ENCODE measurements around the gene STX8. TPM values are rescaled to one million over a fixed set of nuclear protein-coding genes. Genes with fewer than 3 reads are reported as not detected.

Gene STX8
- total and polyA plus RNA-seq, 12 donors: 53.3 to 80.1 (median 63.9) TPM

DNA sequence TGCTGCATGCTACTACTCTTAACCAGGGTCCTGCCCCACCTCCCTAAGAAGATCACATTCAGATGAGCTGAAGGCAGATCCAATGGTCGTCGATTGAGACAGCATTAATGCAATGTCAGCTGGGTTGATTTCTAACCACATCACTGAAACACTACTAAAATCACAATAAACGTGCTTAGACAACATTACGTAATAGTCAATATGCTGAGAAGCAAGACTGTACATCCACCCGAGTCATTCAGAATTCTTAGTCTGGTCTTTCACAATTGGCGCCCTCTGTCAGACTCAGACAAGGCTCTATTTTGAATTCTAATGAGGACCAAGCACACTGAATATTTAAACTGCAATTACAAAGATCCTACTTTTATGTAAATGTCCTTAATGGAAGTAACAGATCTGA lies 205.2 kb downstream of the STX8 start:
- ATAC-seq: no peak
- Histone ChIP-seq H3K9me3 (no peaks in the 10 kb centered on the region), H3K36me3 (no peaks in the 10 kb centered on the region), H3K27ac (peak overlapping the region in 9 of 10 donors; percentile 2 to 80 (median 69)), H3K4me1 (peaks cover 6 to 56% (median 35%) of the 10 kb centered on the region in 9 donors), H3K27me3 (no peaks in the 10 kb centered on the region), H3K4me3 (no peak overlapping the region)
- DNase-seq: no peak
- TF ChIP-seq, protein P1, sequence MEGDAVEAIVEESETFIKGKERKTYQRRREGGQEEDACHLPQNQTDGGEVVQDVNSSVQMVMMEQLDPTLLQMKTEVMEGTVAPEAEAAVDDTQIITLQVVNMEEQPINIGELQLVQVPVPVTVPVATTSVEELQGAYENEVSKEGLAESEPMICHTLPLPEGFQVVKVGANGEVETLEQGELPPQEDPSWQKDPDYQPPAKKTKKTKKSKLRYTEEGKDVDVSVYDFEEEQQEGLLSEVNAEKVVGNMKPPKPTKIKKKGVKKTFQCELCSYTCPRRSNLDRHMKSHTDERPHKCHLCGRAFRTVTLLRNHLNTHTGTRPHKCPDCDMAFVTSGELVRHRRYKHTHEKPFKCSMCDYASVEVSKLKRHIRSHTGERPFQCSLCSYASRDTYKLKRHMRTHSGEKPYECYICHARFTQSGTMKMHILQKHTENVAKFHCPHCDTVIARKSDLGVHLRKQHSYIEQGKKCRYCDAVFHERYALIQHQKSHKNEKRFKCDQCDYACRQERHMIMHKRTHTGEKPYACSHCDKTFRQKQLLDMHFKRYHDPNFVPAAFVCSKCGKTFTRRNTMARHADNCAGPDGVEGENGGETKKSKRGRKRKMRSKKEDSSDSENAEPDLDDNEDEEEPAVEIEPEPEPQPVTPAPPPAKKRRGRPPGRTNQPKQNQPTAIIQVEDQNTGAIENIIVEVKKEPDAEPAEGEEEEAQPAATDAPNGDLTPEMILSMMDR (IDR thresholded peaks at IDR 0.05): no peak
- WGBS, 2 donors: 84 to 90% methylated on average over 6 of the region's 6 CpGs
- intact Hi-C loops (cut with DNase I): no loop called here

DNA sequence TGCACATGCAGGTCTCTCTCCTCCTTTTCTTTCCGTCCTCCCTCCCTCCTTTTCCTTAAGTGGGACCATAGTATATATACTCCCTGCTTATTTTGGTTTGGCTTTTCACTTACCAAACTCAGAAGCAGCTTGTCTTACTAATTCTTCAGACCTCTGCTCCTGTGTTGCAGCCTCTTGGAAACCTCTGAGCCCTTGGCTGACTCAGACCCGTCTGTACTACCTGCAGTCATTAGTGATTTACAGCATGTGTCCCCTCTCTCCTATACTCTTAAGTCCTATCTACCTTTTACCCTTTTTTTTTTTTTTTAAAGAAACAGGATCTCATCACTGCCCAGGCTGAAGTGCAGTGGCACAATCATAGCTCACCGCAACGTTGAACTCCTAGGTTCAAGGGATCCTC lies 207.0 kb downstream of the STX8 start:
- TF ChIP-seq, protein P1 (IDR thresholded peaks at IDR 0.05): no peak
- H3K4me1 ChIP-seq: peaks cover 6 to 65% (median 36%) of the 10 kb centered on the region in 9 donors
- 82 to 85% methylated on average over 4 of the region's 4 CpGs for WGBS, 2 donors
- no peak overlapping the region for H3K4me3 ChIP-seq
- no peaks in the 10 kb centered on the region for H3K36me3 ChIP-seq
- peak overlapping the region in 4 of 10 donors; percentile 31 to 80 (median 69) for H3K27ac ChIP-seq
- ATAC-seq (no peak), DNase-seq (no peak)
- no peaks in the 10 kb centered on the region for H3K27me3 ChIP-seq
- intact Hi-C loops (cut with DNase I): no loop called here
- no peaks in the 10 kb centered on the region for H3K9me3 ChIP-seq

DNA sequence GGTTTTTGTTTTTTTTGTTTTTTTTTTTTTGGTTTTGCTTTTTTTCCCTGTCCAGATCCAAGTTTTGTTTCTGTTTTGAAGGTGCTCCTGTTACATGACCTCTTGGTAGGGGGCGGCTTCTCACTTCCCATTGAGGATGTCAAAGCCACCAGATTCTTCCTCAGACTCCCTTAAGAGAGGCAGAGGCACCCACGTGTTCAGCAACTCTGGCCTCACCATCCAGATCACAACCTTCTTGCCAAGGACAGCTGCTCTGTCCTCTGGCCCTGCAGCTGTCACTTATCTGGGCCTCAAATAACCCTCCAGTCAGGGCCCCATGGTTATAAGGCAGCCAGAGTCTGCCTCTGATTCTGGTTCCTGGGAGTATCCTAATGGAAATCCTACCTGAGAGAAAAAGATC lies 208.5 kb downstream of the STX8 start:
- Histone ChIP-seq H3K9me3 (no peaks in the 10 kb centered on the region), H3K36me3 (no peaks in the 10 kb centered on the region), H3K4me1 (peaks cover 6 to 65% (median 36%) of the 10 kb centered on the region in 9 donors), H3K4me3 (no peak overlapping the region), H3K27ac (peak overlapping the region in 7 of 10 donors; percentile 20 to 68 (median 58)), H3K27me3 (no peaks in the 10 kb centered on the region)
- TF ChIP-seq, protein P1 (IDR thresholded peaks at IDR 0.05): no peak
- intact Hi-C loops (cut with DNase I): no loop called here
- 38 to 47% methylated on average over 2 of the region's 2 CpGs for WGBS, 2 donors
- ATAC-seq (peak; percentile 67 to 92 (median 82)), DNase-seq (peak; percentile 21 to 47)

DNA sequence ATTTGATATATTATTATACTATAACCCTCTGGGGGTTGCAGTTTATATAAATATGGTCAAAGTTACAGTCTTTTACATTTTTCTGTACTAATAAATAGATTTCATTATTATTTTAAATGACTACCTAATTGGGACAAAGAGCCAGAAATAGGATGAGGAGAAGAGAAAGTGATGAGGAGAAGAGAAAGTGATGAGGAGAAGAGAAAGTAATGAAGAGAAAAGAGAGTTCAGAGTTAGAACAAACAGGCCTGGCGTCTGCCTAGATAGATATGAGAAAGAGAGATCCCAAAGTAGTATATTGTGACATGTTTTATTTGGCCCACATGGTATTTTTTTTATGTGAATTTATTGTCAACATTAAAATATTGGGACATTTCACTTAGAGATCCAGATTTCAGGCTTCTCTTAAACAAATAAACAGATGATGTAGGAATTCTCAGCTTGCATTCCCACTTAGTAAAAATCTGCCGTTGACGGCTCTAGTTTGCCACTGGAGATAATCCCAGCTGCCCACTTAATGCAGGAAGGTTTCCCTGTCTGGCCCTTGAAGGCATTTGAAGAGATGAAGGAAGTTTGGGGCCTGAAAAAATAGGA lies 210.7 kb downstream of the STX8 start:
- DNase-seq (no peak), ATAC-seq (no peak)
- Histone ChIP-seq H3K27me3 (no peaks in the 10 kb centered on the region), H3K36me3 (no peaks in the 10 kb centered on the region), H3K27ac (no peak overlapping the region), H3K4me1 (peaks cover 4 to 54% (median 25%) of the 10 kb centered on the region in 9 donors), H3K4me3 (no peak overlapping the region), H3K9me3 (no peaks in the 10 kb centered on the region)
- intact Hi-C loops (cut with DNase I): no loop called here
- TF ChIP-seq, protein P1 (IDR thresholded peaks at IDR 0.05): no peak
- WGBS, 2 donors: 47 to 51% methylated on average over 3 of the region's 3 CpGs
